H1 (cell line): ENCODE measurements around the gene ERFE. TPM values are rescaled to one million over a fixed set of nuclear protein-coding genes. Genes with fewer than 3 reads are reported as not detected.

Source experiments
- ATF3 ChIP-seq: IDR thresholded peaks from 2 replicates; pipeline ENCODE4 v1.6.1; 2011; ENCODE audit warnings: low read depth, mild to moderate bottlenecking, low read length; ENCODE audit not compliant: insufficient read depth
- POLR2AphosphoS5 ChIP-seq: IDR thresholded peaks from 2 replicates; pipeline ENCODE4 v1.6.1; 2011; ENCODE audit warnings: low read depth, low read length
- polyA plus RNA-seq, 7 experiments: library from polyadenylated mRNA; depleted of rRNA in 3 of 7; stranded (reverse) in 5 of 7; unstranded in 2 of 7; fragments of >200 nt in 5 of 7; fragments of 200-250 nt in 2 of 7; gene quantifications; 1 replicate in 5 of 7; 2 replicates in 1 of 7; 4 replicates in 1 of 7; pipeline versions ENCODE4 v1.2.1 to v1.2.3, GENCODE V29; 2011 to 2013; ENCODE audit warnings: missing spikeins in 2 of 7, mixed read lengths in 2 of 7
- total RNA-seq: library from RNA; stranded (reverse); fragmentation: NEBNext Ultra II Directional; extraction: Animal tissue kit (Norgen Biotek cat#: 25700); gene quantifications from 2 replicates; pipeline ENCODE4 v1.2.1, GENCODE V29; 2021

ERFE gene
- total and polyA plus RNA-seq, 2 of the 8 experiments (the other 6 are each of a cell fraction or from before 2014, with no cell fraction given): 2.5 to 3.6 TPM

- TF ChIP-seq ATF3: no peak
- no peak for TF ChIP-seq POLR2AphosphoS5
These were observed 28.6 kb upstream of the ERFE start (continued) for GRCh38 chr2:238130111-238130695.
